ENCODE data around the gene SPPL2C.

GRCh38 chr17:45837187-45837586, 7.5 kb upstream of the SPPL2C start:
- TF ChIP-seq CTCF (IDR thresholded peaks at IDR 0.05) (no peak), POLR2A (IDR thresholded peaks at IDR 0.05) (no peak)
